H9 (cell line): ENCODE measurements around the gene IFNL2. TPM values are rescaled to one million over a fixed set of nuclear protein-coding genes. Genes with fewer than 3 reads are reported as not detected.
A peak's percentile ranks its signal among the peaks of the same experiment; 100 is the strongest.

Source experiments
- DNase-seq: peaks from one replicate; pipeline ENCODE4 v3.0.0-alpha.2; 2017
- H2AFZ ChIP-seq: one replicate; pipeline ENCODE4 v1.6.1; 2013; ENCODE audit warnings: mild to moderate bottlenecking, low read length, control low read depth, moderate library complexity
- H2AK5ac ChIP-seq: 2 replicates; pipeline ENCODE4 v1.6.1; 2013; ENCODE audit warnings: low read length, control low read depth, mixed read lengths; ENCODE audit not compliant: insufficient read length
- H2BK120ac ChIP-seq: one replicate; pipeline ENCODE4 v1.6.1; 2013; ENCODE audit warnings: low read depth, mild to moderate bottlenecking, low read length, control low read depth, inconsistent platforms; ENCODE audit not compliant: poor library complexity, severe bottlenecking
- H2BK12ac ChIP-seq: 2 replicates; pipeline ENCODE4 v1.6.1; 2013; ENCODE audit warnings: low read length, control low read depth, mixed read lengths, low read depth; ENCODE audit not compliant: insufficient read length
- H2BK15ac ChIP-seq: 2 replicates; pipeline ENCODE4 v1.6.1; 2013; ENCODE audit warnings: low read depth, low read length, control low read depth
- H2BK20ac ChIP-seq: one replicate; pipeline ENCODE4 v1.6.1; 2013; ENCODE audit warnings: low read depth, mild to moderate bottlenecking, low read length, control low read depth, inconsistent platforms; ENCODE audit not compliant: poor library complexity, severe bottlenecking
- H2BK5ac ChIP-seq: 2 replicates; pipeline ENCODE4 v1.6.1; 2013; ENCODE audit warnings: low read length, control low read depth, mixed read lengths; ENCODE audit not compliant: insufficient read length
- H3K14ac ChIP-seq: 2 replicates; pipeline ENCODE4 v1.6.1; 2013; ENCODE audit warnings: low read length, control low read depth; ENCODE audit not compliant: insufficient read depth
- H3K18ac ChIP-seq: 2 replicates; pipeline ENCODE4 v1.6.1; 2013; ENCODE audit warnings: low read depth, mild to moderate bottlenecking, mixed read lengths, low read length, control low read depth; ENCODE audit not compliant: insufficient read length
- H3K23ac ChIP-seq: 2 replicates; pipeline ENCODE4 v1.6.1; 2013; ENCODE audit warnings: low read length, control low read depth, mixed read lengths, low read depth; ENCODE audit not compliant: insufficient read length
- H3K23me2 ChIP-seq: 2 replicates; pipeline ENCODE4 v1.6.1; 2013; ENCODE audit warnings: low read depth, mild to moderate bottlenecking, mixed read lengths, low read length, control low read depth; ENCODE audit not compliant: insufficient read length, poor library complexity, severe bottlenecking
- H3K27ac ChIP-seq: 2 replicates; pipeline ENCODE4 v1.5.1; 2013; ENCODE audit warnings: low read length, control low read depth, mixed read lengths, low read depth; ENCODE audit not compliant: insufficient read length
- H3K27me3 ChIP-seq: 2 replicates; pipeline ENCODE4 v1.6.1; 2013; ENCODE audit warnings: low read length, control low read depth, inconsistent platforms; ENCODE audit not compliant: insufficient read depth
- H3K4ac ChIP-seq: 2 replicates; pipeline ENCODE4 v1.6.1; 2013; ENCODE audit warnings: low read depth, mild to moderate bottlenecking, control low read depth, inconsistent platforms, low read length, moderate library complexity
- H3K4me1 ChIP-seq: 2 replicates; pipeline ENCODE4 v1.6.1; 2013; ENCODE audit warnings: low read length, control low read depth, inconsistent platforms; ENCODE audit not compliant: insufficient read depth
- H3K4me2 ChIP-seq: 2 replicates; pipeline ENCODE4 v1.6.1; 2013; ENCODE audit warnings: low read length, control low read depth, mixed read lengths; ENCODE audit not compliant: insufficient read length, insufficient read depth
- H3K56ac ChIP-seq: 2 replicates; pipeline ENCODE4 v1.6.1; 2013; ENCODE audit warnings: low read depth, mild to moderate bottlenecking, mixed read lengths, low read length, control low read depth; ENCODE audit not compliant: insufficient read length
- H3K79me1 ChIP-seq: 2 replicates; pipeline ENCODE4 v1.6.1; 2013; ENCODE audit warnings: low read depth, mild to moderate bottlenecking, moderate library complexity, low read length, control low read depth, inconsistent platforms; ENCODE audit not compliant: insufficient read depth, poor library complexity, severe bottlenecking
- H3K79me2 ChIP-seq: 2 replicates; pipeline ENCODE4 v1.6.1; 2013; ENCODE audit warnings: low read length, control low read depth, inconsistent platforms; ENCODE audit not compliant: insufficient read depth
- H3K9ac ChIP-seq: 2 replicates; pipeline ENCODE4 v1.6.1; 2013; ENCODE audit warnings: low read length, control low read depth, mixed read lengths; ENCODE audit not compliant: insufficient read length; ENCODE audit errors: extremely low read depth
- H3K9me3 ChIP-seq: one replicate; pipeline ENCODE4 v1.6.1; 2013; ENCODE audit warnings: low read depth, low read length, inconsistent platforms; ENCODE audit not compliant: control insufficient read depth
- H3T11ph ChIP-seq: one replicate; pipeline ENCODE4 v1.6.1; 2013; ENCODE audit warnings: mild to moderate bottlenecking, low read length, control low read depth, inconsistent platforms
- H4K20me1 ChIP-seq: one replicate; pipeline ENCODE4 v1.6.1; 2013; ENCODE audit not compliant: control insufficient read depth, insufficient read length, insufficient read depth
- H4K5ac ChIP-seq: 2 replicates; pipeline ENCODE4 v1.6.1; 2013; ENCODE audit warnings: low read depth, mild to moderate bottlenecking, mixed read lengths, low read length, control low read depth; ENCODE audit not compliant: insufficient read length
- H4K8ac ChIP-seq: replicated peaks from 2 replicates; pipeline ENCODE4 v1.6.1; 2013; ENCODE audit warnings: low read length, control low read depth, mixed read lengths, low read depth; ENCODE audit not compliant: insufficient read length
- H4K91ac ChIP-seq: 2 replicates; pipeline ENCODE4 v1.6.1; 2013; ENCODE audit warnings: low read depth, mild to moderate bottlenecking, moderate library complexity, mixed read lengths, low read length, control low read depth; ENCODE audit not compliant: insufficient read length
- H3K27ac Mint-ChIP-seq, 3 experiments: 2 replicates in 2 of 3; 3 replicates in 1 of 3; pipeline ENCODE4 v1.8.0; 2020 to 2021; ENCODE audit warnings: mixed read lengths in 3 of 3, mild to moderate bottlenecking in 1 of 3, moderate library complexity in 1 of 3
- H3K27me3 Mint-ChIP-seq: 2 replicates; pipeline ENCODE4 v1.8.0; 2021; ENCODE audit warnings: low read depth, mild to moderate bottlenecking, moderate library complexity, mixed read lengths
- H3K36me3 Mint-ChIP-seq, 3 experiments: 2 replicates in 2 of 3; 3 replicates in 1 of 3; pipeline ENCODE4 v1.8.0; 2020 to 2021; ENCODE audit warnings: low read depth in 3 of 3, mixed read lengths in 3 of 3; ENCODE audit not compliant: insufficient read depth in 1 of 3
- H3K4me1 Mint-ChIP-seq, 2 experiments: 2 replicates each; pipeline ENCODE4 v1.8.0; 2020; ENCODE audit warnings: mixed read lengths in 2 of 2
- H3K4me3 Mint-ChIP-seq, 2 experiments: 2 replicates in 1 of 2; 3 replicates in 1 of 2; pipeline ENCODE4 v1.8.0; 2020 to 2021; ENCODE audit warnings: mild to moderate bottlenecking in 2 of 2, mixed read lengths in 2 of 2, moderate library complexity in 1 of 2
- H3K9me3 Mint-ChIP-seq, 2 experiments: 2 replicates in 1 of 2; 3 replicates in 1 of 2; pipeline ENCODE4 v1.8.0; 2020; ENCODE audit warnings: mild to moderate bottlenecking in 2 of 2, mixed read lengths in 2 of 2, moderate library complexity in 1 of 2
- CTCF ChIP-seq: fragments of 200-600 bp; sonication (generic); conservative IDR thresholded peaks from 3 replicates; pipeline ENCODE4 v1.8.0; 2021; ENCODE audit warnings: antibody characterized with exemption, mild to moderate bottlenecking
- WGBS: extraction: QIAGEN DNeasy Blood & Tissue Kit; methylation state at CpG from one replicate; pipeline ENCODE4 v1.1.7; 2013; ENCODE audit warnings: missing lambda C conversion rate, low lambda C conversion rate, mixed read lengths; ENCODE audit not compliant: insufficient read length; ENCODE audit errors: extremely low coverage; 5-methylcytosine and 5-hydroxymethylcytosine counted together
- total RNA-seq: library from RNA; stranded (reverse); gene quantifications from 2 replicates; pipeline ENCODE4 v1.2.1, GENCODE V29; 2021

The IFNL2 gene
- total RNA-seq, 1 experiment from 2014 or later, result not detected

- peak; percentile 78 for DNase-seq
These were observed 42.5 kb downstream of the IFNL2 start for GRCh38 chr19:39310558-39311311.

More at GRCh38 chr19:39310558-39311311, 42.5 kb downstream of the IFNL2 start:
- Mint-ChIP-seq H3K4me3 (peak overlapping the region; percentile 19 to 57; a peak in 4 of 5 replicates), H3K36me3 (peaks cover 7 to 24% (median 8%) of the 10 kb centered on the region in 3 experiments; a peak in 6 of 7 replicates), H3K27ac (peak overlapping the region in 1 of 3 experiments; percentile 79; a peak in 5 of 7 replicates), H3K4me1 (peaks cover 15 to 41% of the 10 kb centered on the region in 2 experiments), H3K9me3 (no peaks in the 10 kb centered on the region), H3K27me3 (peaks cover 30% of the 10 kb centered on the region)
- WGBS, result no CpG with 5 or more reads among the region's 11 CpGs
- H2BK15ac ChIP-seq, result no peak overlapping the region
- H3K9me3 ChIP-seq, result no peaks in the 10 kb centered on the region
- H3K23me2 ChIP-seq, result peaks cover 16% of the 10 kb centered on the region
- no peak overlapping the region for H2BK5ac ChIP-seq
- H3K27ac ChIP-seq, result no peak overlapping the region
- H3K4me2 ChIP-seq, result no peak overlapping the region
- no peak for TF ChIP-seq CTCF
- H2BK20ac ChIP-seq, result no peak overlapping the region
- no peak overlapping the region for H4K8ac ChIP-seq
- no peaks in the 10 kb centered on the region for H4K20me1 ChIP-seq
- no peak overlapping the region for H3K18ac ChIP-seq
- no peak overlapping the region for H3T11ph ChIP-seq
- H4K91ac ChIP-seq, result no peak overlapping the region
- no peak overlapping the region for H2AK5ac ChIP-seq
- H2BK12ac ChIP-seq, result no peak overlapping the region
- H2AFZ ChIP-seq, result no peak overlapping the region
- H3K4me1 ChIP-seq, result peaks cover 3% of the 10 kb centered on the region; the same call in 1 of the 2 replicates
- H3K9ac ChIP-seq, result no peak overlapping the region
- H2BK120ac ChIP-seq, result no peak overlapping the region
- no peak overlapping the region for H4K5ac ChIP-seq
- H3K79me2 ChIP-seq, result no peaks in the 10 kb centered on the region
- no peaks in the 10 kb centered on the region; the same call in 1 of the 2 replicates for H3K27me3 ChIP-seq
- H3K56ac ChIP-seq, result no peak overlapping the region
- H3K79me1 ChIP-seq, result no peaks in the 10 kb centered on the region
- H3K23ac ChIP-seq, result no peak overlapping the region
- H3K4ac ChIP-seq, result no peak overlapping the region
- no peak overlapping the region for H3K14ac ChIP-seq
